Adrenal gland (tissue), 12 donors: Measurements from ENCODE around the gene EXO1. TPM values are rescaled to one million over a fixed set of nuclear protein-coding genes. Genes with fewer than 3 reads are reported as not detected.

ENCODE experiments used
- DNase-seq, 7 donors: peaks; one replicate each; pipeline ENCODE4 v3.0.0-alpha.2; 2019 to 2020
- H3K27ac ChIP-seq, 5 donors: fragments of 200-600 bp; sonication (generic) in 4 of 5; 1 replicate in 3 of 5; 2 replicates in 2 of 5; pipeline versions ENCODE4 v1.5.1 to v1.8.0; 2016 to 2020; ENCODE audit warnings: mild to moderate bottlenecking in 1 of 5
- H3K27me3 ChIP-seq: fragments of 200-600 bp; 2 replicates; pipeline ENCODE4 v1.8.0; 2021
- H3K36me3 ChIP-seq, 2 donors: fragments of 200-600 bp; replicated peaks in 1 of 2; 1 replicate in 1 of 2; 2 replicates in 1 of 2; pipeline versions ENCODE4 v1.5.1 to v1.8.0; 2018 to 2022
- H3K4me1 ChIP-seq, 2 donors: fragments of 200-600 bp; replicated peaks in 1 of 2; 1 replicate in 1 of 2; 2 replicates in 1 of 2; pipeline versions ENCODE4 v1.5.1 to v1.8.0; 2018 to 2021
- H3K4me3 ChIP-seq, 4 donors: fragments of 200-600 bp; sonication (generic) in 3 of 4; one replicate each; pipeline ENCODE4 v1.5.1; 2016 to 2018
- H3K9me3 ChIP-seq, 3 donors: fragments of 200-600 bp; sonication (generic) in 1 of 3; replicated peaks in 1 of 3; 1 replicate in 2 of 3; 2 replicates in 1 of 3; pipeline versions ENCODE4 v1.5.1 to v1.8.0; 2016 to 2021
- POLR2A ChIP-seq, 2 donors: fragments of 450-650 bp; IDR thresholded peaks; one replicate each; pipeline ENCODE4 v1.6.1; 2017; ENCODE audit warnings: antibody characterized with exemption in 2 of 2, mild to moderate bottlenecking in 2 of 2, moderate library complexity in 1 of 2
- WGBS, 4 donors: extraction: QIAGEN DNeasy Blood & Tissue Kit in 2 of 4; methylation state at CpG; one replicate each; pipeline versions ENCODE4 v1.1.5 to v1.1.7; 2013 to 2017; 5-methylcytosine and 5-hydroxymethylcytosine counted together
- intact Hi-C, 2 donors: fragments of 100-400 bp; cut with DNase I; formaldehyde crosslinking; loops; one replicate each; pipeline versions ENCODE4 v1.14.1 to v1.15.0; 2022 to 2023
- polyA plus RNA-seq, 3 donors: library from polyadenylated mRNA; stranded (reverse); fragments of 200-250 nt in 2 of 3; fragments of 350-450 nt in 1 of 3; fragmentation: Illumina TruSeq in 1 of 3; extraction: RNeasy Lipid Tissue Mini Kit (QIAGEN cat#74804) in 1 of 3; gene quantifications; one replicate each; pipeline ENCODE4 v1.2.3, GENCODE V29; 2013 to 2014
- total RNA-seq, 9 donors: library from RNA; depleted of rRNA in 4 of 9; stranded (reverse); fragments of >200 nt in 4 of 9; fragments of 120-200 nt in 1 of 9; fragmentation: NEBNext Ultra II Directional in 1 of 9; extraction: Animal tissue kit (Norgen Biotek cat#: 25700) in 1 of 9; gene quantifications; one replicate each; pipeline versions ENCODE4 v1.1.0 to v1.2.4, GENCODE V29; 2013 to 2023
- TF ChIP-seq, protein P1 (sequence below), 6 experiments: fragments of 450-650 bp in 4 of 6; fragments of 200-600 bp in 2 of 6; sonication (generic) in 1 of 6; IDR thresholded peaks; 1 replicate in 5 of 6; 2 replicates in 1 of 6; pipeline versions ENCODE4 v1.5.1 to v1.8.0; 2016 to 2021; ENCODE audit warnings: antibody characterized with exemption in 6 of 6, mild to moderate bottlenecking in 2 of 6, moderate library complexity in 1 of 6
- donor health status: healthy with polysubstance abuse.
- donor health status: Bipolar disorder and iron deficiency.
- donor health status: DM: yes; HTN: yes; CAD: no.
- donor health status: DM: no; HTN: no; CAD: no.
- donor health status: DM: no; HTN: no; CAD: no.
- donor health status: DM: yes; HTN: yes; CAD: no.

EXO1 gene
- total and polyA plus RNA-seq, 12 donors, result 0.13 to 9.0 (median 0.88) TPM; not detected in 2

DNA sequence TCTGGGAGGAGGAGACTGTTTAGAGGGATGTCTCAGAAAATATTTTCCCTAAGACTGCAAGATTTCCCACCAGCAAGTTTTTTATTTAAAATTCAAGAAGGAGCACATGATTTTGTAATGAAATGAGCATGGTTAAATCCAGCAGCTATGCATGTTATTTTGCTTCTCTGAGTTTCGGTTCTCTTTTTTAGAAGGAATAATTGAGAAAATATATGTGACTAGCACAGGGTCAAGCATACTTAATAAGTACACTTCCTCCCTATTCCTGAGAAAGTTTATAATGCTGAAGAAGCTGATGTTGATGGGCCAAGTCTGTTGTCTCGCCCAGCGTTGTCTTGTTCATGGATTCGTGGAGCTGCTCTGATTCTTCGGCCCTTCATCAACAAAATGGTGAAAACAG lies 51.2 kb downstream of the EXO1 start:
- 78 to 87% (median 82%) methylated on average over 5 of the region's 5 CpGs for WGBS, 4 donors
- Histone ChIP-seq H3K27me3 (no peaks in the 10 kb centered on the region), H3K4me3 (no peak overlapping the region), H3K4me1 (no peaks in the 10 kb centered on the region), H3K9me3 (no peaks in the 10 kb centered on the region), H3K27ac (no peak overlapping the region), H3K36me3 (no peaks in the 10 kb centered on the region)
- DNase-seq, result no peak
- intact Hi-C loops, result loop anchor here in 1 of 2 donors (5.0 kb wide), 1 partner anchor 83 kb away; no protein-coding TSS in a partner anchor
- TF ChIP-seq, protein P1, sequence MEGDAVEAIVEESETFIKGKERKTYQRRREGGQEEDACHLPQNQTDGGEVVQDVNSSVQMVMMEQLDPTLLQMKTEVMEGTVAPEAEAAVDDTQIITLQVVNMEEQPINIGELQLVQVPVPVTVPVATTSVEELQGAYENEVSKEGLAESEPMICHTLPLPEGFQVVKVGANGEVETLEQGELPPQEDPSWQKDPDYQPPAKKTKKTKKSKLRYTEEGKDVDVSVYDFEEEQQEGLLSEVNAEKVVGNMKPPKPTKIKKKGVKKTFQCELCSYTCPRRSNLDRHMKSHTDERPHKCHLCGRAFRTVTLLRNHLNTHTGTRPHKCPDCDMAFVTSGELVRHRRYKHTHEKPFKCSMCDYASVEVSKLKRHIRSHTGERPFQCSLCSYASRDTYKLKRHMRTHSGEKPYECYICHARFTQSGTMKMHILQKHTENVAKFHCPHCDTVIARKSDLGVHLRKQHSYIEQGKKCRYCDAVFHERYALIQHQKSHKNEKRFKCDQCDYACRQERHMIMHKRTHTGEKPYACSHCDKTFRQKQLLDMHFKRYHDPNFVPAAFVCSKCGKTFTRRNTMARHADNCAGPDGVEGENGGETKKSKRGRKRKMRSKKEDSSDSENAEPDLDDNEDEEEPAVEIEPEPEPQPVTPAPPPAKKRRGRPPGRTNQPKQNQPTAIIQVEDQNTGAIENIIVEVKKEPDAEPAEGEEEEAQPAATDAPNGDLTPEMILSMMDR (IDR thresholded peaks at IDR 0.05), result no peak
- TF ChIP-seq POLR2A (IDR thresholded peaks at IDR 0.05), result no peak

DNA sequence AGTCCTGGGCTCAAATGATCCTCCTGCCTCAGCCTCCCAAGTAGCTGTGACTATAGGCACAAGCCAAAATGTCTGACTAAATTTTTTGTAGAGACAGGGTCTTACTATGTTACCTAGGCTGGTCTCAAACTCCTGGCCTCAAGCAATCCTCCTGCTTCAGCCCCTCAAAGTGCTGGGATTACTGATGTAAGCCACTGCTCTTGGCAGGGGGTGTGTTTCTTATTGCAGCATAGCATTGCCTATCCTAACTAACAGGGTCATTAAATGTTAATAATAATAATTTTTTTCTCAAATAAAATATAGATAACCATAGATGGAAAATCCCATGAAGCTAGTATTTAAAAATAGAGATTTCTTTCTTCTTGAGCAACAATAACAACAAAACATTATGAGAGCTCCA lies 52.4 kb downstream of the EXO1 start:
- no peak for DNase-seq
- TF ChIP-seq, protein P1 (IDR thresholded peaks at IDR 0.05), result no peak
- TF ChIP-seq POLR2A (IDR thresholded peaks at IDR 0.05), result no peak
- intact Hi-C loops, result loop anchor here in 1 of 2 donors (10.0 kb wide), 1 partner anchor 94 kb away; the partner anchor contains the start of gene MAP1LC3C
- Histone ChIP-seq H3K9me3 (no peaks in the 10 kb centered on the region), H3K36me3 (no peaks in the 10 kb centered on the region), H3K27ac (no peak overlapping the region), H3K4me1 (no peaks in the 10 kb centered on the region), H3K4me3 (no peak overlapping the region), H3K27me3 (no peaks in the 10 kb centered on the region)

DNA sequence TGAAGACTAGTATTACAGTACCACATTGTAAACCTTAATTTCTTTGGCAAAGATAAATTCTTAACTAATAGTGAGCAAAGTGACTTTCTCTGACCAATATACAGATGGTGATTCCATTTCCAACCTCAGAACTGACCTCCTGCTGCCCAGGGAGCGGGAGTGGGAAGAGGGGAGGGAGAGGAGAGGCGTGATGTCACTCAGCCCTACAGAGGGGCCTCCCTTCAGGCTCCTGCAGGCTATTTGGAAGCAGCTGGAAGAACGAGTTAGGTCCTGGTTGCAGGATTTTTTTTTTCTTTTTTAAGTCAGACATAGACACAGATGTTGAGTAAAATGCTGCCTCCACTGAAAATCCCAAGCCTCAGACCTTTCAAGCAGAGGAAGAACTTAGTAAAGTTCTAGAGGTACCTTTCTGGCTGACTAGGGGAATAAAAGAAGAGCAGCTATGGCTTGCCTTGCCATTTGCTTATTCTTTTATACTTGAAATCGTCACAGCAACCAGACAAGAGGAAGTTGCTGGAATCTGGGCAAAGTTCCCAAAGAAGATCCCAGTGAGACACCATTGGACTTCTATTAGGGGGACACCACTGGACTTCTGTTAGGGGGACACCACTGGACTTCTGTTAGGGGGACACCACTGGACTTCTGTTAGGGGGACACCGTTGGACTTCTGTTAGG lies 54.5 kb downstream of the EXO1 start:
- no peak overlapping the region for H3K4me3 ChIP-seq
- H3K27ac ChIP-seq, result no peak overlapping the region
- DNase-seq, result peak in 1 of 7 donors; percentile 17
- H3K9me3 ChIP-seq, result no peaks in the 10 kb centered on the region
- no peaks in the 10 kb centered on the region for H3K36me3 ChIP-seq
- no peaks in the 10 kb centered on the region for H3K4me1 ChIP-seq
- intact Hi-C loops, result loop anchor here in 1 of 2 donors (10.0 kb wide), 1 partner anchor 92 kb away; the partner anchor contains the start of gene MAP1LC3C
- WGBS, 4 donors, result 58 to 76% (median 66%) methylated on average over 4 to 5 of the region's 5 CpGs
- TF ChIP-seq, protein P1 (IDR thresholded peaks at IDR 0.05), result no peak
- TF ChIP-seq POLR2A (IDR thresholded peaks at IDR 0.05), result no peak
- no peaks in the 10 kb centered on the region for H3K27me3 ChIP-seq

DNA sequence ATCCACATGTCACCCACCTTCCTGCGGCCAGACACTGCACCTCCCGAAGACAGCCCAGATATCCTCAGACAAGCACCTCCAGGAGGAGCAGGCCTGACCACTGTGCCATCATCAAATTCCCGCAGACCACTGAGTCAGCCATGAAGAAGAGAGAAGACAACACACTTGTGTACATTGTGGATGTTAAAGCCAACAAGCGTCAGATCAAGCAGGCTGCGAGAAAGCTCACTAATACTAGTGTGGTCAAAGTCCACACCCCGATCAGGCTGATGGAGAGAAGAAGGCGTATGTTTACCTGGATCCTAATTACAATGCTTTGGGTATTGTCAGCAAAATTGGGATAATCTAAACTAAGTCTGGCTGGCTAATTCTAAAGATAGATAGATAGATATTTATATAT lies 68.2 kb downstream of the EXO1 start:
- TF ChIP-seq POLR2A (IDR thresholded peaks at IDR 0.05), result no peak
- TF ChIP-seq, protein P1 (IDR thresholded peaks at IDR 0.05), result no peak
- Histone ChIP-seq H3K27me3 (no peaks in the 10 kb centered on the region), H3K4me3 (no peak overlapping the region), H3K9me3 (no peaks in the 10 kb centered on the region), H3K27ac (no peak overlapping the region), H3K4me1 (no peaks in the 10 kb centered on the region), H3K36me3 (no peaks in the 10 kb centered on the region)
- DNase-seq, result no peak
- intact Hi-C loops, result no loop called here
- 93 to 96% (median 94%) methylated on average over 7 of the region's 7 CpGs for WGBS, 4 donors
